ENCODE data around the gene KRT6A.

The KRT6A gene

DNA sequence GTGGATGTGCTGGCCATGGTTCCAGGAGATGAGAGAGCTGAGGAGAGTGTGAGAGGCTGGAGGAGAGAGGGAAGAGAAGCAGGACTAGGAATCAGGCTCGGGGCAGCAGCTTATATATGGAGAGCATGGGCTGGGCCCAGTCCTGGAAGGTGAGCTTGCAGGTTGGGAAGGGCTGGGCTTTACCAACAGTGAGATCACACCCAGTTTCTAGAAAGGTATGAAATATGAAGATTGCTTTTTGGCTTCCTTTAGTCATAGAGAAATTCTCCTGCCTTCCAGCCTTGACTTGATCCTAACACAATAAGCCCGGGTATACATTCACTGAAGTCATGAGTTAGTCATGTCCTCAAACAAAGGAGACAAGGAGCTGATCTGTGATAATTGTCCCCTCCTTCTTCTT is at the start of gene KRT6A:
Gene KRT6A (minus strand): TSS at position 86 of the 400 bp plus-strand sequence. CDS start 69 bp downstream, at position 17.
- no peak for FAIRE-seq

DNA sequence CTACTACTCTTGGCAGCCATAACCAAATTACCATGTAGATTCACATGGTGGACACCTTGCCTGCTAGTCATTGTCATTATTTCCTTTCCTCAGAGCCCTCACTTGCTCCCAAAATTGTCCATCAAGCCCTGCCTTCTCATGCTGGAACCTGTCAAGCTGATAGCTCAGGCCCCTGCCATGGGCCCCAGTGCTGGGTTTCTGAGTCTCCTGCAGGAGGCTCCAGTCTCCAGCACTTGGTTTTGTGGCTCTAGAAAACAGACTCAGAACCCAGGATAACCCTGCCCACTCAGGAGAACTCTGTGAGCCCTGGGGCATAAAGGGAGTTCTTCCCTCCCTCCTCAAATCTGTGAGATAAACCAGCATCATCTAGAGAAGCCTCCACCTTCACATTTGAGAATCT is 49.1 kb upstream of the KRT6A start:
- no peak for FAIRE-seq

DNA sequence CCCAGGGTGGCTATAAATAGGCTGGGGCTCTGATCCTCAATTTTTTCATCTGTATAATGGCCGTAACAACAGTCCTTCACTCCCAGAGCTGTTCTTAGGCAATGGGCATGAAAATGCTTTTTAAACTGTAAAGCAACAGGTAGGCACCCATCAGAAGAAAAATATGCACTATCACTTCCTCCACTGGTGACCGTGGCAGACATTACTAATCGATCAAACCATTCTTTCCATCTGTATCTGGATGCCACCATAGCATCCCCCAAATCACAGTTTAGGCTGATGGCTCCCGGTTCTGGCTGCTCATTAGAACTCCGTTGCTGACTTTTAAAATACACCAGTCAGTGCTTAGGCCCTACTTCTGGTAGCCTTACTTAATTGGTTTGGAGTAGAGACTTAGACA is 48.7 kb upstream of the KRT6A start:
- FAIRE-seq: no peak

- FAIRE-seq: no peak
Measured at GRCh38 chr12:52540531-52540930, 47.5 kb upstream of the KRT6A start.

DNA sequence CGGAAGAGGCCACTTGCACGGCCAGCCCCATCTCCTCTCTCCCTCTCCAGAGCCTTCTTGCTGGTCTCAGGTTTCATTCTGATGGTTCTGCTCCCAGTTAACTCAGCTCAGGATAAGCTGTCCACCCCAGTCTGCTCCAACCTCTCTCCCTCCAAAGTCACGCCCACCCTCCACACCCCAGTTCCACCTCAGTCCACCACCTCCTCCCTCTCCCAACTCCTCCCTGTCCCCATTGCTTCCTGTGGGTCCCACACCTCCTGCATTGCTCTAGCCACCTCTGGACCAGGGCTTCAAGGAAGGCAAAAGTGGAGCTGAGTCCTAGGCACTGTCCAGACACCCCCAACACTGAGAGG is 46.7 kb upstream of the KRT6A start:
- FAIRE-seq: no peak

GRCh38 chr12:52539083-52539820 is 46.2 kb upstream of the KRT6A start:
- FAIRE-seq: peak; percentile 23

- no peak for FAIRE-seq
Measured at GRCh38 chr12:52537101-52537500, 44.0 kb upstream of the KRT6A start.

GRCh38 chr12:52535574-52535973 is 42.5 kb upstream of the KRT6A start:
- FAIRE-seq: no peak

GRCh38 chr12:52534482-52534881 is 41.4 kb upstream of the KRT6A start:
- FAIRE-seq: no peak

DNA sequence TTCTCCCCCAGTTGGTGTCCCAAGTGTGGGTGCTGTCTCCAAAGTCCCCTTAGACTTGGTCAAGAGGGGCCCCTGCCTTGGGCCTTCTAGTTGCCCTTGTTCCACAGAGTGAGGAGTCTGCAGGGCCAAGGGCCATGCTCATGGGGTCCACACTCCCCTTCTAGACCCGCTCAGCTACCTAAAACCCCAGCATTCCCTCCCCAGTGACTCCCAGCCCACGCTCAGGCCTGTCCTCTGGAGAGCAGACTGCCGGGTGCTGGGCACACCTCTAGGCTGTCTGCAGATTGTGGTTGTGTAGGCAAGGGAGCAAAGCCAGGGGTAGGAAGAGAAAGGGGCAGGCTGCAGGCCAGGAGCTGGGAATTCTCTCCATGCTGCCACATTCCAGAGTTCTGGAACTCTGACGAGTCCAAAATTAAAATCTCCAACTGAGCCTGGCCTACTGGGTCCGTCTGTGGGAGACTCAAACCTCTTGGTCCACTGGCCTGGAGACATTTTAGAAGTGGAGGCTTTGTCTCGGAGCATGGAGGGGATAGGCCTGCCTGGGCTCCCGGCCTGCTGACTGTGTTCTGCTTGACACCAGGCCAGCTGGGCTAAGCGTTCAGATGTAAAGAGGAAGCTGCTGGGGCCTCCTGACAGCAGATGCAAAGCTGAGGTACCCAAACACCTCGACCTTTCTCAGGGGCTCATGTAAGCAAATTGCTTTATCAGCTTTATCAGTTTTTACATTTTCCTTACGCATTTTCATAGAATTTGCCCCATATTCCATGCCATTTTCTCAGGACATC is 40.8 kb upstream of the KRT6A start:
- FAIRE-seq: no peak

GRCh38 chr12:52532636-52533035 is 39.6 kb upstream of the KRT6A start:
- no peak for FAIRE-seq

- no peak for FAIRE-seq
Measured at GRCh38 chr12:52531566-52532300, 38.7 kb upstream of the KRT6A start.

- no peak for FAIRE-seq
Measured at GRCh38 chr12:52530905-52531304, 37.8 kb upstream of the KRT6A start.

DNA sequence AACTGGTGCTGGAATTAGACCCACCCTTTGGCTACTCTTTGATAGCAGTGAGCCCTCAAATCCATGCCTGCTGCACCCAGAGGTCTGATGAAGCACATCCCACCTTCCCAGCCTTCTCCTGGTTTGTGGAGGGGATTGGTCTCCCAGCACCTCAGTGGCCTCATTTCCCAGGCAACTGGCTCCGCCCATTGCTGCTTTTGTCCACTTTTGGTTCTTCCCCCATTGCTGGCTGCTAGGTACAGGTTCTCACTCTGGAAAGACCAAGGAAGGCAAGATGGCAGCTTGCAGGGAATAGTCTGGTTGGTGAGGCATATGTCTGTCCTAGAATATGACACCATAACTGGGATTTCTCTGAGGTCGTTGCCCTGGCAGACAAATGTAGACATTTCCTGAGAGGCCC is 37.3 kb upstream of the KRT6A start:
- FAIRE-seq: no peak

DNA sequence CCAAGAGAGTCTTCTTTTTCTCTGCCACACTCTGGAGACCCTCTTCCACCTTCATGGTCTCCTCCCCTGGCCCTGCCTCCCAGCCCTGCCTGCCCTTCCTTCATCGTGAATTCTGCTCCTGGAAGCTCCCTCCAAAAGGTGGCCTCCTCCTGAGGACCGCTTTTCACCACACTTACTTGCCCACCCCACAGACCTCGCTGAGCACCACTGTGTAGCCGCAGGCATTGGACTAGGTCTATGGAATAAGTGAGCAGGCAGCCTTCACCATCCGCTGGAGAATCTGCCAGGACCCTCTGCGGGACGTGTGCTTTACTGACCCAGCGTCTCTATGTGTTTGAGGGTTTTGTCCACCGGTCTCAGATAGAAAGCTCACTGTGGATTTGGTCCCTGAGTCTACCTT is 36.8 kb upstream of the KRT6A start:
- no peak for FAIRE-seq

DNA sequence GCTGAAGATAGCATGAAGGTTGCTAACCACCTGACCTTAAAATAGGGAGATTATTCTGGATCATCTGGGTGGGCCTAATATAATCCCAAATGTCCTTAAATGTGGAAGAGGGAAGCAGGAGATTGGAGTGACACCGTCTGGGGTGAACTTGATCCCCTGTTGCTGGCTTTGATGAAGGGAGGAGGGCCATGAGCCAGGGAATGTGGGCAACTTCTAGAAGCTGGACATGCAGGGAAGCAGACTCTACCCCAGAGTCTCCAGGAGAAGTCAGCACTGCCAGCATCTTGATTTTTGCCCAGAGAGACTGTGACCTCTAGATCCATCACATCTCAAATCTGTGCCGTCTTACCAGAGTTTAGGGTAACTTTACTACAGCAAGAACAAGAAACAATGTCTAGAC is 36.4 kb upstream of the KRT6A start:
- FAIRE-seq: no peak

DNA sequence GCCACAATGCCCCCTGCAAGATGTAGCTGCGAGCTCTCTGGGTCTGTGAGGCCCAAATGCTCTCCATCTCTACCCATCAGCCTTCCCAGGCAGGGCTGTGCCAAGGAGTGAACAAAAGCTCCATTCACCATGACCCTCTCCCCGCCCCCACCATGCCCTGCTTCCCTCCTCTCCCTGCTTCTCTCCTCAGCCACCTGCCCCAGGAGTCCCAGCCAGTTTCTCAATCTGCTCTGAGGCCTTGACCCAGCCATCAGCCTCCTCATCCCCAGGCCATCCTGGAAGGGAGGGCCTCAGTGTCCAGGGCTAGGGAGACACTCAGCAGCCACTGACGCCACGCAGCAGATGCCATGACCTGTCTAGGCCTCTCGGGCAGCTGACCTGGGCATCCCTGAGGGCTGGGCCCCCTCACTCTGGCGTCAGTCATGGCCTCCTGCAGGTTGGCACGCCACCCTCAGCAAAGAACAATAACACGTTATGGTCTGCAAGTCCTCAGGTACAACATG is 35.6 kb upstream of the KRT6A start:
- FAIRE-seq: no peak

DNA sequence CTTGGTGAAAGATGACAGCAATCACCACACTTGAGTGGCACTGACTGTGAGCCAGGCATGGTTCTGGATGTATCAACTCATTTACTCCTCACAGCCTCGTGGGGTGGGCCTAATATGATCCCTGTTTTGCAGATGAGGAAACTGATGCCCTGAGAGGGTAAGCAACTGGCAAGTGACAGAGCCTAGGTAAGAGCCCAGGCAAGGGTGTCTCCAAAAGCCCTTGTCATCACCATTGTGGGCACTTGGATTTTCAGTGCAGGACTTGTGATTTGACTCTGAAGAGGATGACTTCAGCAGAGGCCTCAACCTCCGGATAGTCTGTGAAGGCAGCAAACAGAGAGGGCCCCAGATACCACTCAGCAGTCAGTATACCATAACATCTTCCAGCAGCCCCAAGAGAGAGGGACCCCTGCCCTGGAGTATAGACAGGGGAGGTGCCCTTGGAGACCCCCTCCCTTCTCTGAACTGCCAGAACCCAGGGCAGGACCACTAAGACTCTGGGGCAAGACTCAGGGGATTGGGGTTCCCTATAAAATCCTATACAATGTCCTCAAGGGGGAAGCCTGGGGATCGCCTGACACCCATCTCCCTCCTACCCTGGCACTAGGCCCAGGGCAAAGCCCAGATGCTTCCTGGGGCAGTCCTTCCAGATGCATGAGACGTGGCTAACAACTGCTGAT is 34.2 kb upstream of the KRT6A start:
- no peak for FAIRE-seq

- FAIRE-seq: no peak
Measured at GRCh38 chr12:52526511-52526951, 33.5 kb upstream of the KRT6A start.

- FAIRE-seq: no peak
Measured at GRCh38 chr12:52525661-52526499, 32.8 kb upstream of the KRT6A start.

GRCh38 chr12:52524898-52525591 is 32.0 kb upstream of the KRT6A start:
- no peak for FAIRE-seq

Data from endometrium (tissue), 2 donors.